NCI-H1694 (cell line): ENCODE measurements around the gene SSBP1.

ENCODE experiments used
- DNase-seq: peaks from one replicate; lab custom pipeline; 2025; lab: John Stamatoyannopoulos, UW

SSBP1 gene

DNA sequence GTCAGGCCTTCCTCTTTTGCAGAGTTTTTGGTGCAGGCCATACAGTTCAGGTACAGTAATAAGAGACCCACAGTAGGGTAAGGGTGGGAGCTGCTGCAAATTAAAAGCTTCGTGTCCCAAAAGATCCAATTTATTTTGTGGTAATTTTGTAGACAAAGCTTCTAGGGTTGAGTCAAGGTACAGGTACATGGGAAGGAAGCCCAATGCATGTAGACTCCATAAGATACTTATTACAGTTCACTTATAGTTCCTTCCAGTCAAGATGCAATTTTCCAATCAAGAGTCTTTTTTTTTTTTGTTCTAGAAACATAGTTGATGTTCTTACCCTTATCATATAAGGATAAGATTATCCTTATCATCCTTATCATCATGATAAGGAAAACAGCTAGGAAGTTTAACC, 38.2 kb downstream of the SSBP1 start, which contains the start of gene TAS2R4:
Gene TAS2R4, plus strand, starts transcription at position 301 of the 400 bp plus-strand sequence. CDS start 1,815 bp downstream, outside the sequence.
- no peak for DNase-seq

DNA sequence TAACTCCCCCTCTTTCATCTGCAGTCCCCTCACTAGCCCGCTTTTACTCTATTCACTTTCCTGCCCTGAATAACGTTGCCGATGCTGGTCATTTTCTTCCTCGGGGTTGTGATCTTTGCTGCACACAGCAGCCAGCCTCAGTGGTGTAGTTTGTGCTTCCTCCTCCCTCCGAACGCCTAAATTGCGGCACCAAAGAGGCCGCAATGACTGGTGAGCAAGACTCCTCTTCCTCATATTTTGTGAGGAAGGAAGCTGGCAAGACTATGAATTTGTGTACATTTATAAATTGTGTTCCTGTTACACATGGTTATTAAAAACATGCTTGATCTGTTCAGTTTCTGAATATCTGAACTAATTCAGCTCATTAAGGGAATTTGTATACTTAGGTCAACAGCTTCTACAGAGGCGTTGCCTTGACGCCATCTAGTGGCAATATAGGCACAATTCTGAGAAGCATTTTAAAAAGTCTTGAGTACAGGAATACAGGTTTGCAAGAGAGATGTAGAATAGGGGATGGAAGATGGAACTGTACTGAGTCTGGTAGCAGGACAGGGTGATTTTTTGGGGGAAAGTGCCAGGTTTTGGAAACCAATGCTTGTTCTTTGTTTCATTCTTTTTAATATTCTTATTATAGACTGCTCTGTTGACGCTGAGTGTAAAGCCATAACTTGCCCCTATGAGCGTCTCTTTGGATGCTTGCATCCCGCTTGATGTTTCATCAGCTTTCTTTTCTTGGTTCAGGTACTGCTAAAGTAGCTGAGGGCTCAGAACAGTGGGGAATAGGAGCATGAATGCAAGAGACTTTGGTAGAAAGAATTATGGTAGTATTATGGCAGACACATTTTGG, 47.8 kb downstream of the SSBP1 start:
- peak; percentile 68 for DNase-seq

DNA sequence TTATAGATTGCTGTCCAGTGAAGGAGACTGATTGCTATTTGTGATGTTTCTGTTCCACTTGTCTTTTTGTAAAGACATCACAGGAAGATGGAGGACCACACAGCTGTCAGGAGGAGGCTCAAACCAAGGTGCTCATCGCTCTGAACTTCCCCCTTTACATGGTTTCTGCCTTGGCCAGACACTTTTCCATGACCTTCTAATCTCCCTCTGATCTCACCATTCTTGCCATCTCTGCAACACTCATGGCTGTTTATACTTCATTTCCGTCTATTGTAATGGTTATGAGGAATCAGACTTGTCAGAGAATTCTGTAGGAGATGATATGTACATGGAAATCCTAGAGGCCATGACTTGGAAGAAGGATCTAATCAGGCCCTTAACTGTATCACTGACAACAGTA, 50.1 kb downstream of the SSBP1 start:
- DNase-seq = no peak

DNA sequence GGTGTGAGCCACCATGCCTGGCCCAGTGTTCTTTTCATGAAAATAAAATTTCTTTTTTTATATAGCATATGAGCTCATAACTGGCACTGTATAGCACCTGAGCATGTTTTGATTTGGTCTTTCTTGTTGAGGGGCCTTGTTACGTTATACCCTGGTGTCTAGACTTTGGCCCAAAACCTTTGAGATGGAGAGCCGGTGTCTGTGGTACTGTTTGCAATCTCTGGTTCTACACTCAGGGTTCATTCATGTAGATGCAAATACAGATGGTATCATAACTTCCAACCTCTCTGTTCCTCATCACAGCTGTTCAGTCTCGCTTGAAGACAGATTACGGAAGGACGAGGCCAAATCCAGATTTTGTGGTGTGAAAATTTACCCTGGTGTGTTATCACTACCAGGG, 51.8 kb downstream of the SSBP1 start, which contains the start of gene TAS2R5:
Gene TAS2R5, plus strand, starts transcription at position 301 of the 400 bp plus-strand sequence. CDS start 145 bp downstream, outside the sequence.
- DNase-seq = no peak

DNA sequence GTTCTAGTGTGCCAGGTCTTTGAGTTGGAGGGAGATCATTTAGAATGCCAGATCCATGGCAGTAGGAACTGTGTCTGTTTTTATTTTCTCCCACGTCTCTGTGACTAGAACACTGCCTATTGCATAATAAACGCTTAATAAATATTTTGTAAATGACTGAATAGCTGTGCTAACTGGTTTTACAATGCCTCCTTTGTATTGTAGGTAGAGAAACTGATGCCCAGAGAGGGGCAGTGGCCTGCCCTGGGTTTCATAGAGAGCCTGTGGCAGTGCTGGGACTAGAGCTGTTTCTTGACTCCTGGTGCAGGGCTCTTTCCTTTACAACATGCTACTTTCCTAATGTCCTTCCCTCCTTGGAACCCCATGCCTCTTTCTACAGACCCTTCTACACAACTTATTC, 54.4 kb downstream of the SSBP1 start:
- DNase-seq = no peak
